Gastrocnemius medialis (tissue), 4 donors: Measurements from ENCODE around the gene TMPRSS13.

Experiments
- CTCF ChIP-seq, 5 experiments: fragments of 450-650 bp in 3 of 5; fragments of 200-600 bp in 2 of 5; sonication (generic) in 2 of 5; IDR thresholded peaks in 4 of 5; conservative IDR thresholded peaks in 1 of 5; 1 replicate in 4 of 5; 2 replicates in 1 of 5; pipeline ENCODE4 v1.5.1; 2016 to 2019; ENCODE audit warnings: antibody characterized with exemption in 5 of 5, mild to moderate bottlenecking in 3 of 5, moderate library complexity in 3 of 5
- POLR2A ChIP-seq, 2 donors: fragments of 450-650 bp; IDR thresholded peaks; one replicate each; pipeline ENCODE4 v1.6.1; 2017; ENCODE audit warnings: antibody characterized with exemption in 2 of 2, mild to moderate bottlenecking in 2 of 2, moderate library complexity in 2 of 2

- no peak for TF ChIP-seq CTCF (IDR thresholded peaks at IDR 0.05 in 4 of 5, conservative IDR thresholded peaks at IDR 0.05 in 1 of 5)
- TF ChIP-seq POLR2A (IDR thresholded peaks at IDR 0.05), result no peak
Observed at GRCh38 chr11:117969160-117969991, 40.2 kb upstream of the TMPRSS13 start.
